ENCODE measurements around the gene AFAP1L1. TPM values are rescaled to one million over a fixed set of nuclear protein-coding genes. Genes with fewer than 3 reads are reported as not detected.

AFAP1L1 gene
- total RNA-seq, 1 experiment from 2014 or later, result 15.2 TPM

GRCh38 chr5:149365418-149365817 lies 93.8 kb downstream of the AFAP1L1 start:
- POLR2A ChIA-PET, result no interaction called here

GRCh38 chr5:149366169-149366729 lies 94.6 kb downstream of the AFAP1L1 start:
- DNase-seq (ENCODE audit: low read depth, low spot score), result no peak
- Histone ChIP-seq H3K4me3 (ENCODE audit: low read depth in 2 of 2, low read length in 2 of 2) (no peak overlapping the region), H3K4me1 (ENCODE audit: control insufficient read depth, insufficient read depth, low read length) (no peaks in the 10 kb centered on the region), H3K27me3 (ENCODE audit: control insufficient read depth, insufficient read depth, low read length) (no peaks in the 10 kb centered on the region), H3K9me3 (ENCODE audit: control insufficient read depth, insufficient read depth, low read depth, low read length) (no peaks in the 10 kb centered on the region), H3K36me3 (ENCODE audit: control insufficient read depth, insufficient read depth, low read length) (no peaks in the 10 kb centered on the region), H3K27ac (ENCODE audit: low read length) (no peak overlapping the region)
- CTCF ChIA-PET, result interaction anchor here (0.6 to 1.0 kb wide), 3 partner anchors 23 to 196 kb away, joined by 3 to 5 read pairs (median 3); no protein-coding TSS in a partner anchor
- no peak for ATAC-seq
- in situ Hi-C loops (cut with HindIII; ENCODE audit: low pct_unique_long_range_greater_than_20kb, low sequenced_read_pairs), result no loop called here
- TF ChIP-seq POLR2AphosphoS5 (IDR thresholded peaks at IDR 0.05; ENCODE audit: low read depth, low read length), result no peak
- TF ChIP-seq CTCF (IDR thresholded peaks at IDR 0.05), result no peak
- no peak for TF ChIP-seq SIN3A (IDR thresholded peaks at IDR 0.05; ENCODE audit: borderline replicate concordance, insufficient read depth, low read depth, low read length)
- TF ChIP-seq TCF7L2 (IDR thresholded peaks at IDR 0.05; ENCODE audit: low read depth, low read length), result no peak
- no peak for TF ChIP-seq REST (IDR thresholded peaks at IDR 0.05; ENCODE audit: insufficient read depth in 1 of 2, low read depth in 2 of 2, low read length in 1 of 2)
- intact Hi-C loops (cut with micrococcal nuclease; ENCODE audit: unreplicated experiment), result no loop called here
- no TSS peak for BruUV-seq (replicated peaks)
- POLR2A ChIA-PET, result no interaction called here

More at GRCh38 chr5:149365418-149365817, 93.8 kb downstream of the AFAP1L1 start:
- Histone ChIP-seq H3K27me3 (ENCODE audit: control insufficient read depth, insufficient read depth, low read length) (no peaks in the 10 kb centered on the region), H3K4me3 (ENCODE audit: low read depth in 2 of 2, low read length in 2 of 2) (no peak overlapping the region), H3K27ac (ENCODE audit: low read length) (no peak overlapping the region), H3K36me3 (ENCODE audit: control insufficient read depth, insufficient read depth, low read length) (no peaks in the 10 kb centered on the region), H3K4me1 (ENCODE audit: control insufficient read depth, insufficient read depth, low read length) (no peaks in the 10 kb centered on the region), H3K9me3 (ENCODE audit: control insufficient read depth, insufficient read depth, low read depth, low read length) (no peaks in the 10 kb centered on the region)
- CTCF ChIA-PET, result interaction anchor here (0.6 to 0.8 kb wide), 2 partner anchors 100 to 197 kb away, joined by 3 to 5 read pairs; no protein-coding TSS in a partner anchor
- DNase-seq (ENCODE audit: low read depth, low spot score) (no peak), ATAC-seq (no peak)
- intact Hi-C loops (cut with micrococcal nuclease; ENCODE audit: unreplicated experiment) (no loop called here), in situ Hi-C loops (cut with HindIII; ENCODE audit: low pct_unique_long_range_greater_than_20kb, low sequenced_read_pairs) (no loop called here)
- no peak for TF ChIP-seq CTCF (IDR thresholded peaks at IDR 0.05)
- TF ChIP-seq SIN3A (IDR thresholded peaks at IDR 0.05; ENCODE audit: borderline replicate concordance, insufficient read depth, low read depth, low read length), result no peak
- TF ChIP-seq POLR2AphosphoS5 (IDR thresholded peaks at IDR 0.05; ENCODE audit: low read depth, low read length), result no peak
- no peak for TF ChIP-seq TCF7L2 (IDR thresholded peaks at IDR 0.05; ENCODE audit: low read depth, low read length)
- TF ChIP-seq REST (IDR thresholded peaks at IDR 0.05; ENCODE audit: insufficient read depth in 1 of 2, low read depth in 2 of 2, low read length in 1 of 2), result no peak
- BruUV-seq (replicated peaks), result no TSS peak
